Astrocyte (in vitro differentiated cells and primary cell): ENCODE measurements around the gene NDFIP2.

Experiments
- CTCF ChIP-seq: IDR thresholded peaks from 2 replicates; pipeline ENCODE4 v1.5.1; 2011; ENCODE audit warnings: low read depth, mild to moderate bottlenecking, inconsistent platforms, low read length, moderate library complexity; ENCODE audit not compliant: insufficient read depth
- EZH2 ChIP-seq: IDR thresholded peaks from 2 replicates; pipeline ENCODE4 v1.6.1; 2012; ENCODE audit warnings: mild to moderate bottlenecking, low read length, inconsistent platforms; ENCODE audit not compliant: insufficient read depth

- TF ChIP-seq CTCF (no peak), EZH2 (no peak)
Measured at GRCh38 chr13:79571147-79571546, 90.2 kb downstream of the NDFIP2 start.
